Measurements from ENCODE around the gene NAALADL2.

The NAALADL2 gene

DNA sequence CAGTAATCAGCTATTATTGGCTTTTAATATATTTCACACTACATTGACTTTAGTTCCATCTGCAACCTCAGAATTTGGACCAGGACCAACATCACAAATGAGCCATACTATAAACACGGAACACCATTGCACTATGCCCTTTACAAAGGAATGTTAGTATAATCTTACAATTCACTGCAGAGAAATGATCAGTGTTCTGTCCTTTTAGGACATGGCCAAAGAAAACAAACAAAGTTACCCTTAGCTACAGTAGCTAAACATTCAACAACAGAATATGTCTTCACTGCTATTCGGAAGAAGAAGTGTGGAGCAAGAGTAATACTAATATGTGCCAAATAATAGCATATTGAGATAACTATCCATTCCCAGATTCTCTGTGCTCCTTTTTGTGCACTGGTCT lies 90.4 kb downstream of the NAALADL2 start:
- Histone ChIP-seq H3K4me3 (IDR thresholded peaks at IDR 0.05; ENCODE audit: insufficient read depth, low read depth, low read length) (no peak overlapping the region), H3K4me1 (ENCODE audit: low read depth, poor library complexity, severe bottlenecking) (no peaks in the 10 kb centered on the region), H3K27ac (no peak overlapping the region), H3K36me3 (ENCODE audit: insufficient read depth) (no peaks in the 10 kb centered on the region), H3K79me2 (ENCODE audit: insufficient read depth, low read depth) (no peaks in the 10 kb centered on the region), H2AFZ (ENCODE audit: low read depth) (no peak overlapping the region), H4K20me1 (ENCODE audit: insufficient read depth) (no peaks in the 10 kb centered on the region), H3K4me2 (no peak overlapping the region), H3K27me3 (ENCODE audit: insufficient read depth, low read depth) (no peaks in the 10 kb centered on the region), H3K9ac (no peak overlapping the region)
- no peak for TF ChIP-seq CTCF (conservative IDR thresholded peaks at IDR 0.05; ENCODE audit: low read depth, low read length)

DNA sequence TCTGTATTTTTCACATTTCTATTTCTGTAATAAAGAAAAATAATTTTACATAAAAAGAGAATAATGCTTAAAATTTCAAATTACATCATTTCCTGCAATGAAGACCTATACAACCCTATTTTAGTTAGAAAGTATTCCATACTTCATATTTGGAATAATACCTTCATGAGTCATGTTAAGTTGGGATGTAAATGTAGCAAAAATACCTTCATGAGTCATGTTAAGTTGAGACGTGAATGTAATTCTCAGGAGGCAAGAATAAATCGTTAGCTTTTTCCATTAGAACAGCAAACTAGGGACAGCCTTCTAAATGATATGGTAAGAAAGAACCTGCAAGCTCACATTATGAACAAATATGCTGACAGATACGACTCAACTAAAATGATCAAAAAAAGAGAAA lies 91.9 kb downstream of the NAALADL2 start:
- no peak overlapping the region for H3K9ac ChIP-seq
- no peak overlapping the region for H3K4me2 ChIP-seq
- H3K79me2 ChIP-seq (ENCODE audit: insufficient read depth, low read depth): no peaks in the 10 kb centered on the region
- H3K27me3 ChIP-seq (ENCODE audit: insufficient read depth, low read depth): no peaks in the 10 kb centered on the region
- H4K20me1 ChIP-seq (ENCODE audit: insufficient read depth): no peaks in the 10 kb centered on the region
- H3K4me1 ChIP-seq (ENCODE audit: low read depth, poor library complexity, severe bottlenecking): no peaks in the 10 kb centered on the region
- no peak for TF ChIP-seq CTCF (conservative IDR thresholded peaks at IDR 0.05; ENCODE audit: low read depth, low read length)
- no peak overlapping the region for H3K27ac ChIP-seq
- no peaks in the 10 kb centered on the region for H3K36me3 ChIP-seq (ENCODE audit: insufficient read depth)
- H3K4me3 ChIP-seq (IDR thresholded peaks at IDR 0.05; ENCODE audit: insufficient read depth, low read depth, low read length): no peak overlapping the region
- no peak overlapping the region for H2AFZ ChIP-seq (ENCODE audit: low read depth)

DNA sequence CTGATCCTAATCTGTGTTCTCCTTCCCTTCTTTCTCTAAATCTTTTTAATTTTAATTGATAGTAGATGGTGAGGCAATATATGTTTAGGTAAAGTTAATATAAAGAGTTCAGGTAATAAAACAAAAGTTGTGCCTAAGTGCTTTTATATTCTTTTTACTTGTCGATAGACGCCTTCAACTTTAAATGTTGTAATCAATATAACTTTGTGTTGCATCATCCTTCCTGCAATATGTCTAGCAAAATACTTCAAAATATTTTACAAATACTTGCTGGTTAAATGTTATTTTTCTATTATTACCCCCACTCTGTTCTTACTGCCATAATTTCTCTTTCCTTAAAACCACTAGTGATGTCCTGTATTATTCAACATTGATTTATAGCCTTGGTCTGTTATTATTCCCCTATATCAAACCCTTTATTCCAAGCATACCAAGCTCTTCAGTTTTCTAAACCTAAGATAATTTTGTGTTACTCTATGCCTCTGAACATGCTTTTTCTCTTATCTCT lies 92.4 kb downstream of the NAALADL2 start:
- no peak overlapping the region for H3K27ac ChIP-seq
- no peak overlapping the region for H2AFZ ChIP-seq (ENCODE audit: low read depth)
- no peak for TF ChIP-seq CTCF (conservative IDR thresholded peaks at IDR 0.05; ENCODE audit: low read depth, low read length)
- no peak overlapping the region for H3K4me3 ChIP-seq (IDR thresholded peaks at IDR 0.05; ENCODE audit: insufficient read depth, low read depth, low read length)
- H3K4me2 ChIP-seq: no peak overlapping the region
- no peaks in the 10 kb centered on the region for H3K4me1 ChIP-seq (ENCODE audit: low read depth, poor library complexity, severe bottlenecking)
- H3K9ac ChIP-seq: no peak overlapping the region
- H3K27me3 ChIP-seq (ENCODE audit: insufficient read depth, low read depth): no peaks in the 10 kb centered on the region
- no peaks in the 10 kb centered on the region for H3K36me3 ChIP-seq (ENCODE audit: insufficient read depth)
- H4K20me1 ChIP-seq (ENCODE audit: insufficient read depth): no peaks in the 10 kb centered on the region
- no peaks in the 10 kb centered on the region for H3K79me2 ChIP-seq (ENCODE audit: insufficient read depth, low read depth)

DNA sequence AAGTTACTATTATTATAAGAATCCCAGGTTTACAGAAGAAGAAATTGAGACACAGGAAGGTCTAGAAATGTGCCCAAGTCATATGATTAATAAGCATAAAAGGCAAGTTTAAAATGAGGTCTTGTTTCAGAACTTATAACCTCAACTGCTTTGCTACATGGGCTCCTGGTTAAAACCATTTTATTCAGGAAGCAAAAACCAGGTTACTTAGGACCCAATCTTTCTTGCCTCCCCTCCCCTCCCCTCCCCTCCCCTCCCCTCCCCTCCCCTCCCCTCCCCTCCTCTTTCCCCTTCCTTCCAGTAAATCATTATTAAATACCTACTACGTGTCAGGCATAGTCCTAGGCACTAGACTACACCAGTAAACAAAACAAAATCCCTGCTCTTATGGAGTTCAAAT lies 93.9 kb downstream of the NAALADL2 start:
- no peak overlapping the region for H3K27ac ChIP-seq
- TF ChIP-seq CTCF (conservative IDR thresholded peaks at IDR 0.05; ENCODE audit: low read depth, low read length): no peak
- H3K27me3 ChIP-seq (ENCODE audit: insufficient read depth, low read depth): no peaks in the 10 kb centered on the region

More for the DNA sequence above, 93.9 kb downstream of the NAALADL2 start:
- Histone ChIP-seq H4K20me1 (ENCODE audit: insufficient read depth) (no peaks in the 10 kb centered on the region), H2AFZ (ENCODE audit: low read depth) (no peak overlapping the region), H3K36me3 (ENCODE audit: insufficient read depth) (no peaks in the 10 kb centered on the region), H3K79me2 (ENCODE audit: insufficient read depth, low read depth) (no peaks in the 10 kb centered on the region), H3K4me2 (no peak overlapping the region), H3K4me3 (IDR thresholded peaks at IDR 0.05; ENCODE audit: insufficient read depth, low read depth, low read length) (no peak overlapping the region), H3K4me1 (ENCODE audit: low read depth, poor library complexity, severe bottlenecking) (no peaks in the 10 kb centered on the region), H3K9ac (no peak overlapping the region)
